Duodenal mucosa (tissue), 2 donors: Measurements from ENCODE around the gene CLEC5A.
A peak's percentile ranks its signal among the peaks of the same experiment; 100 is the strongest.

Experiments
- H3K27ac ChIP-seq: one replicate; pipeline ENCODE4 v1.7.0; 2013; ENCODE audit warnings: low read depth, low read length
- H3K27me3 ChIP-seq, 2 donors: one replicate each; pipeline ENCODE4 v1.7.0; 2013; ENCODE audit warnings: low read length in 2 of 2, control low read depth in 1 of 2; ENCODE audit not compliant: insufficient read depth in 2 of 2, control insufficient read depth in 1 of 2
- H3K36me3 ChIP-seq, 2 donors: one replicate each; pipeline ENCODE4 v1.7.0; 2013; ENCODE audit warnings: low read length in 2 of 2, control low read depth in 1 of 2; ENCODE audit not compliant: insufficient read depth in 2 of 2, control insufficient read depth in 1 of 2
- H3K4me1 ChIP-seq, 2 donors: one replicate each; pipeline ENCODE4 v1.7.0; 2013; ENCODE audit warnings: low read length in 2 of 2, control low read depth in 1 of 2; ENCODE audit not compliant: insufficient read depth in 2 of 2, control insufficient read depth in 1 of 2
- H3K4me3 ChIP-seq, 2 donors: one replicate each; pipeline ENCODE4 v1.7.0; 2013; ENCODE audit warnings: low read length in 2 of 2, low read depth in 1 of 2
- H3K9ac ChIP-seq, 2 donors: one replicate each; pipeline ENCODE4 v1.7.0; 2013; ENCODE audit warnings: low read length in 2 of 2, low read depth in 1 of 2
- H3K9me3 ChIP-seq, 2 donors: one replicate each; pipeline ENCODE4 v1.7.0; 2013; ENCODE audit warnings: low read length in 2 of 2, control low read depth in 1 of 2; ENCODE audit not compliant: control insufficient read depth in 1 of 2

Gene CLEC5A

DNA sequence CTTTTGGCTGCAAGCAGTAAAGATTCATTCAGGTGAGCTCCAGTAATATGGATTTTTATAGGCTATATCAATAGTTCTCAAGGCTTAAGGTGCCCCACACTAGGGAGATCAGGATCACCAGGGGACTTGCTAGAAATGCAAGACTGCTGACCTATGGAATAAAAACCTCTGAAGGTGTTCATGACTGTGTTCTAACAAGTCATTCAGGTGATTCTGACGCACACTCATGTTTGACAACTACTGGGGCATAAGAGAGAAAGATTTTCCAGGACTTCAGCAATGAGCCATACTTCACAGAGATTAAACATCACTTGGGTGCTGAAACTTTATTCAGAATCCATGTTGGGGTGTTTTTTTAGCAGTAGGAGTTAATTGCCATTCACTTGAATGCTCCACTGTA, 31.6 kb upstream of the CLEC5A start:
- H3K4me1 ChIP-seq, result peaks cover 8 to 11% of the 10 kb centered on the region in 2 donors
- no peaks in the 10 kb centered on the region for H3K9me3 ChIP-seq
- no peak overlapping the region for H3K9ac ChIP-seq
- H3K36me3 ChIP-seq, result no peaks in the 10 kb centered on the region
- H3K4me3 ChIP-seq, result no peak overlapping the region
- no peak overlapping the region for H3K27ac ChIP-seq
- H3K27me3 ChIP-seq, result no peaks in the 10 kb centered on the region

DNA sequence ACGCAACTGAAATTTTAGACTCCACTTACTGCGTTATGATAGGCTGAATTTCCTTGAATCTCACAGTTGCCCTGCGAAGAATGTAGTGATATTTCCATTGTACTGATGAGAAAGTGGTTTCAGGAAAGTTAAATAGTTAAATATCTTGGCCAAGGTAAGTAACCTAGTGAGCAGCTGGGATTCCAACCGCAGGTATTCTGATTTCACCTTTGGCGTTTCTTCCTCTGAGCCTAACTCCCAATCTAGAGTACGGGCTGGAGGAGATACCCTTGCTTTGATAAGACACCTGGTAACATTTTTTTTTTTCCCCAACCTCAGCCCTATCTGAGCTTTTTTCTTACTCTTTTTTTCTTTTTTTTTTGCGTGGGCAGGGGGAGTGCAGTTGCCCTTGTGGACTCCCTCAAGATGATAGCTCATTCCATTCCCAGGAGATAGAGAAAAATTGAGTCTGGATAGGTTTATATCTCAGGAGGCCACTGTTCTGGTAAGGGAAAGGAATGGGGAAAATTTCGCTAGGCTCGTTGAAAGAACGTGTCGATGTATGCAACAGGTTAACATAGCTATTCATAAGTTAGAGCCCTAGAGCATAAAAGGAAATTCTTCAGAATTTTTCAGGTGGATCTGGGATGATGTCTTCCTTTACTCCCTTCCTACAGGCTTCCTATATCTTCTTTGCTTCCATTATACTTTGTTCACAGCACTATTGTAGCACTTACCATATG, 29.9 kb upstream of the CLEC5A start:
- H3K27me3 ChIP-seq, result no peaks in the 10 kb centered on the region
- H3K9me3 ChIP-seq, result no peaks in the 10 kb centered on the region
- H3K9ac ChIP-seq, result no peak overlapping the region
- H3K4me3 ChIP-seq, result peak overlapping the region; percentile 53 to 67
- peaks cover 8 to 11% of the 10 kb centered on the region in 2 donors for H3K4me1 ChIP-seq
- no peak overlapping the region for H3K27ac ChIP-seq
- H3K36me3 ChIP-seq, result no peaks in the 10 kb centered on the region

GRCh38 chr7:141975806-141976523, 29.2 kb upstream of the CLEC5A start:
- Histone ChIP-seq H3K9me3 (no peaks in the 10 kb centered on the region), H3K4me1 (peaks cover 8 to 11% of the 10 kb centered on the region in 2 donors), H3K27me3 (no peaks in the 10 kb centered on the region), H3K4me3 (peak overlapping the region; percentile 53 to 67), H3K36me3 (no peaks in the 10 kb centered on the region), H3K9ac (peak overlapping the region; percentile 2 to 45), H3K27ac (no peak overlapping the region)

DNA sequence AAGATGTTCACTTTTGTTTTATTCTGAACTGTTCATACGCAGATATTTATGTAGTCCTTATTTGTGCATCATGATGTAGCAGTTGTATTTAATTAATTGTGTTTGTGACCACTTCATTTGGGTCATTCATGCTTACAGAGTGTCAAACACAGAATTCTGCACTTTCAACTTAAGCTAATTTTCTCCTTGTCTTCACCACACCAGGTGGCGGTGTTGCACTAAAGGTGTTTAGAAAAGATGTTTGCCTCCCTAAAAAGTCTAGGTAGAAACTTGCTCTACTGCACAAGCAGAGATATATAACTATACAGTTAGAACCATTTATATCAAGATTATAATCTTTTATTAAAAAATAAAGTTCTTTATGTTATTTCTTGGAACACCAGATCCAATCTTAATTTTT, 28.1 kb upstream of the CLEC5A start:
- Histone ChIP-seq H3K4me3 (no peak overlapping the region), H3K27ac (no peak overlapping the region), H3K27me3 (no peaks in the 10 kb centered on the region), H3K4me1 (peaks cover 8 to 11% of the 10 kb centered on the region in 2 donors), H3K9me3 (no peaks in the 10 kb centered on the region), H3K9ac (no peak overlapping the region), H3K36me3 (no peaks in the 10 kb centered on the region)

DNA sequence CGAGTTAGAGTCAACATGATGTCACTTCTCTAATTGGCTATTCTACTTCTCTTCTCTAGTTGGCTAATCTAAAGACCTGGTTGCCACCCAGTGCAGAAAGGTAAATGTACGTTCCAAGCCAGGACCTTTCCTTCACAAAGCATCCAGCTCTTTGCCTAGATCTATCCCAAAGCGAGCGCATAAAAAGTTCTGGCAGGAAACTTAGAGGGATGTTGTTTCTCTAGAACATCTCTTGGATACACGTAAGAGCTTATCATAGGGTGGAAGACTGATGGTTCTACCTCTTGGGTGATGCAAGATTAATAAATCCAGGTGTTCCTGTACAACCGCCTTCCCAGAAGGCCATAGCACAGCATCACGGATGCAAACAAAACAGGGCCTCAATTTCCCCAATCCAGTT, 26.9 kb upstream of the CLEC5A start, which contains the start of gene TAS2R38:
TSS of gene TAS2R38 (minus strand) at position 101 of the 400 bp plus-strand sequence. CDS start at position 17, 84 bp downstream.
- Histone ChIP-seq H3K27ac (no peak within 1 kb of the TSS), H3K9me3 (no peaks in the 10 kb centered on the region), H3K9ac (no peak within 1 kb of the TSS), H3K4me3 (no peak within 1 kb of the TSS), H3K4me1 (peaks cover 8 to 11% of the 10 kb centered on the region in 2 donors), H3K36me3 (no peaks in the 10 kb centered on the region), H3K27me3 (no peaks in the 10 kb centered on the region)

DNA sequence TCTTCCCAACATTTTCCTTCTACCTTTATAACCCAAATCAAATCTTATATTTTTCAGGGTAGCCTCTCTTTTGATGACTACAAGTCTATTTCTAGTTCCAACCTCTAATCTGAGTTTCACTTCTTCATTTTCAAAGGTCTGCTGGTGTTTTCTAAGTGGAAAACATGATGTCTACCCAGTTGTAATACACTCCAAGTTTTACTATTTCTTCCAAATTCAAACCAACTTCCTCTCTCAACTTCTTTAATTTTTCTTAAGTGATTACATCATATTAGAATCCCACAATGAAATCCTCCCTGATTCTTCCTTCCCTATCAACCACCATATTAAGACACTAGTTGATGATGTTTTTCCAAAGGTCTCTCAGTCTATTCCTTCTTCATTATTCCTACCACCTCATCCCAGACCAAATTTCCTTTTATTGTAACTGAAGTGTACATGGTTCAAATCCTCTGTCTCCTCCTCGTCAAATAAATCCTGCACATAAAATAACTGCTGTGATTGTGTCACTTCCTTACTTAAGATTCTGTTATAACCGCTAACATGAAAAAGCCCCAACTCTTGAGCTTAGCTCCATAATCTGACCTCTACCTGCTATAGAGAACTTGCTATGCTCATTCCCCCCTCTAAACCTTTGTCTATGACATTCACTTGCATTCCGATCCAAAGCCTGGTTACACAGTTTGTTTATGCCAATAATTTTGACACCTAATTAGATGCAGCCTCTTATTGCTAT, 14.1 kb upstream of the CLEC5A start:
- no peak overlapping the region for H3K4me3 ChIP-seq
- no peak overlapping the region for H3K27ac ChIP-seq
- H3K27me3 ChIP-seq, result no peaks in the 10 kb centered on the region
- H3K4me1 ChIP-seq, result no peaks in the 10 kb centered on the region
- H3K9ac ChIP-seq, result no peak overlapping the region
- H3K36me3 ChIP-seq, result no peaks in the 10 kb centered on the region
- no peaks in the 10 kb centered on the region for H3K9me3 ChIP-seq

GRCh38 chr7:141956084-141956483, 9.3 kb upstream of the CLEC5A start:
- no peak overlapping the region for H3K9ac ChIP-seq
- no peaks in the 10 kb centered on the region for H3K9me3 ChIP-seq
- H3K27ac ChIP-seq, result no peak overlapping the region
- H3K36me3 ChIP-seq, result no peaks in the 10 kb centered on the region
- H3K4me3 ChIP-seq, result no peak overlapping the region
- no peaks in the 10 kb centered on the region for H3K27me3 ChIP-seq
- no peaks in the 10 kb centered on the region for H3K4me1 ChIP-seq

DNA sequence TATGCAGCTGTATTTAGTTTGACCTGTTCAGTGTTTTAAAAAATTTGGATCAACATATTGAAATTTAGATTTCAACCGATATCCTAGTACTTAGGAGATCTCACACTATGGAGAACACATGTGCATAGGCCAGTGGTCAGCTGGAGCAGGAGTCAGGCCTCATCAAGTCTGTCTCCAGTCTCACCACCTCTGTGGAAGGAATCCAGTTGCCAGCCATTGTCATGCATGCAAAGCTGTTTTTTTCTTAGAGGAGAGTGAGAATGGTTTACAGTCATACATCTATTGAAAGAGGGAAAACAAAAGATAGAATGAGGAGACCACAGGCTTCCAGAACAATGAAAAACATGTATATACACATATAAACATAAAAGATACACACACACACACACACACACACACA, 7.6 kb upstream of the CLEC5A start:
- Histone ChIP-seq H3K4me1 (no peaks in the 10 kb centered on the region), H3K27ac (no peak overlapping the region), H3K9ac (no peak overlapping the region), H3K27me3 (no peaks in the 10 kb centered on the region), H3K36me3 (no peaks in the 10 kb centered on the region), H3K9me3 (no peaks in the 10 kb centered on the region), H3K4me3 (no peak overlapping the region)

DNA sequence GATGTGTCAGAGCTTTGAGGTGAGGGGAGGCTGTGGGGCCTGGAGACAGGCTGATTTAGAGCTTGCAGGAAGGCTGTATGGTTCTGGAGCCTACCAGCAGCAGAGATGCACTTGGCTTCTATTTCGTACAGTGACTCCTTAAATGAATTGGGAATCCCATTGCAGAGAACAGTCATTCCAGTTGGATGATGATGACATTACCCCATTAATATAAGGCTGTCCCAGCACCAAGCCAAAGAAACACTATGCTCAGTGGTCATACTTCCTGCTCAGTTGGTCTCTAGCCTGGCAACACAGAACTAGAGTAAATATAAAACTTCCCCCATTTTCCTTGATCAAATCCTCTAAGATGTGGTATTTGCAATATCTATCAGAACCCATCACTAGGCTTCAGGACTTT, 5.7 kb upstream of the CLEC5A start:
- H3K9ac ChIP-seq, result no peak overlapping the region
- H3K27ac ChIP-seq, result no peak overlapping the region
- no peaks in the 10 kb centered on the region for H3K4me1 ChIP-seq
- H3K4me3 ChIP-seq, result no peak overlapping the region
- H3K27me3 ChIP-seq, result no peaks in the 10 kb centered on the region
- no peaks in the 10 kb centered on the region for H3K36me3 ChIP-seq
- H3K9me3 ChIP-seq, result no peaks in the 10 kb centered on the region

DNA sequence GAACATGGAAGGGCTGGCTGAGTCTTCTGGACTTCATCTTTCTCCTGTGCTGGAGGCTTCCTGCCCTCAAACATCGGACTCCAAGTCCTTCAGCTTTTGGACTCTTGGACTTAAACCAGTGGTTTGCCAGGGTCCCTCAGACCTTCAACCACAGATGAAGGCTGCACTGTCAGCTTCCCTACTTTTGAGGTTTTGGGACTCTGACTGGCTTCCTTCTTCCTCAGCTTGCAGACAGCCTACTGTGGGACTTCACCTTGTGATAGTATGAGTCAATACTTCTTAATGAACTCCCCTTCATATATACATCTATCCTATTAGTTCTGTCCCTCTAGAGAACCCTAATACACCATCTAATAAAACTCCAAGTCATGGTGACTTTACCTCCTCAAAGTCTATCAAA, 4.0 kb upstream of the CLEC5A start:
- Histone ChIP-seq H3K36me3 (no peaks in the 10 kb centered on the region), H3K27ac (no peak overlapping the region), H3K4me3 (no peak overlapping the region), H3K9ac (no peak overlapping the region), H3K4me1 (no peaks in the 10 kb centered on the region), H3K27me3 (no peaks in the 10 kb centered on the region), H3K9me3 (no peaks in the 10 kb centered on the region)
